Stimulated activated naive CD8-positive, alpha-beta T cell treated with anti-CD3 and anti-CD28 coated beads, Interleukin-15, Interleukin-2, amounts not matched to agents 100 ng/mL and 50 ng/mL, for 24 hours (primary cell): Measurements from ENCODE around the gene CHEK1.
"Not testable (repeated sequence)": the region's sequence is repeated elsewhere in the genome, so short reads cannot be mapped to it uniquely, and the experiment has no call there.

Experiments used
- H3K27ac Mint-ChIP-seq: one replicate; pipeline ENCODE4 v1.8.0; 2021; ENCODE audit warnings: mild to moderate bottlenecking, mixed read lengths
- H3K27me3 Mint-ChIP-seq: one replicate; pipeline ENCODE4 v1.8.0; 2021; ENCODE audit warnings: mixed read lengths
- H3K36me3 Mint-ChIP-seq: one replicate; pipeline ENCODE4 v1.8.0; 2021; ENCODE audit warnings: low read depth, mixed read lengths
- H3K4me1 Mint-ChIP-seq: one replicate; pipeline ENCODE4 v1.8.0; 2021; ENCODE audit warnings: low read depth, mixed read lengths
- H3K4me3 Mint-ChIP-seq: one replicate; pipeline ENCODE4 v1.8.0; 2021; ENCODE audit warnings: mild to moderate bottlenecking, mixed read lengths
- H3K9me3 Mint-ChIP-seq: one replicate; pipeline ENCODE4 v1.8.0; 2021; ENCODE audit warnings: mixed read lengths

The CHEK1 gene

DNA sequence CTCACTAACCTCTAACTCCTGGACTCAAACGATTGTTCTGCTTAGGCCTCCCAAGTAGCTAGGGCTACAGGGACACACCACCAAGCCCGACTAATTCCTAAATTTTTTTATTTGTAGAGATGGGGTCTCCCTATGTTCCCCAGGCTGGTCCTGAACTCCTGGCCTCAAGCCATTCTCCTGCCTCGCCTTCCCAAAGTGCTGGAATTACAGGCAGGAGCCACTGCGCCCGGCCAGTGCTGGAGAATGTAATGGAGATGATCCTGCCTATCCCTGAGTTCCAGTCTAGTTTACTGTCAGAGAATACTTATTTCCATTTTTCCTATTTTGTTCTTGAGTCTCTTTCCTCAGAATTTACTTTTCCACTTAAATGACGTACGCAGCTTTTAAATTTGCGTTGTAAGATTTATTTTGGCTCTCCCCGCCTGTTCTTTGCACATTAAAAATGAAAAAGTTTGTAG lies at the start of gene CHEK1:
Gene CHEK1, plus strand, starts transcription at position 408 of the 458 bp plus-strand sequence. CDS start 1,606 bp downstream, outside the sequence.
- H3K9me3 Mint-ChIP-seq, result no peaks in the 10 kb centered on the region
- H3K36me3 Mint-ChIP-seq, result peaks cover 47% of the 10 kb centered on the region
- peak within 1 kb of the TSS; percentile 95 for H3K4me3 Mint-ChIP-seq
- H3K27me3 Mint-ChIP-seq, result no peaks in the 10 kb centered on the region
- peaks cover 27% of the 10 kb centered on the region for H3K4me1 Mint-ChIP-seq
- peak within 1 kb of the TSS; percentile 98 for H3K27ac Mint-ChIP-seq

- H3K9me3 Mint-ChIP-seq, H3K27ac Mint-ChIP-seq, H3K27me3 Mint-ChIP-seq, H3K4me1 Mint-ChIP-seq, H3K4me3 Mint-ChIP-seq: not testable (repeated sequence)
- H3K36me3 Mint-ChIP-seq, result peaks cover 77% of the 10 kb centered on the region
Observed at GRCh38 chr11:125577181-125577580, 47.8 kb upstream of the CHEK1 start.

DNA sequence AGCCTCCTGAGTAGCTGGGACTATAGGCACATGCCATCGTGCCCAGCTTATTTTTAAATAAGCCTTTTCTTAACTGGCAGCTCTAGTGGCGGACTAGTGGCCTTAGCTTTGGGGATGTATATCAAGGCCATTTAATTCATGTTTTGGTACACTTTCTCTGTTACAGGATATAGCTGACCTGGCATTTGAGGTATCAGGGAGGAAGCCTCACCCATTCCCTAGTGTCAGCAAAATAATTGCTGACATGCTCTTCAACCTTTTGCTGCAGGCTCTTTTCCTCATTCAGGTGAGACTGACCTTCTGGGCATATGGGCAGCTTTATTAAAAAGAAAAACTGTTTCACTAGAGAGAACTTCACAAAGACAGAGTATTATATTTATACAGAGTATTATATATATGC lies 46.2 kb upstream of the CHEK1 start:
- no peaks in the 10 kb centered on the region for H3K9me3 Mint-ChIP-seq
- no peak overlapping the region for H3K27ac Mint-ChIP-seq
- H3K36me3 Mint-ChIP-seq, result peaks cover 81% of the 10 kb centered on the region

GRCh38 chr11:125579811-125580210 lies 45.2 kb upstream of the CHEK1 start:
- Mint-ChIP-seq H3K9me3 (no peaks in the 10 kb centered on the region), H3K4me1 (peaks cover 4% of the 10 kb centered on the region), H3K27ac (no peak overlapping the region), H3K27me3 (no peaks in the 10 kb centered on the region), H3K36me3 (peaks cover 81% of the 10 kb centered on the region), H3K4me3 (no peak overlapping the region)

More for the DNA sequence above, 46.2 kb upstream of the CHEK1 start:
- H3K4me1 Mint-ChIP-seq, result peaks cover 4% of the 10 kb centered on the region
- H3K4me3 Mint-ChIP-seq, result no peak overlapping the region
- no peaks in the 10 kb centered on the region for H3K27me3 Mint-ChIP-seq

GRCh38 chr11:125583496-125583895 lies 41.5 kb upstream of the CHEK1 start:
- Mint-ChIP-seq H3K4me1 (peaks cover 4% of the 10 kb centered on the region), H3K4me3 (no peak overlapping the region), H3K9me3 (no peaks in the 10 kb centered on the region), H3K27ac (peak overlapping the region; percentile 32), H3K36me3 (peaks cover 52% of the 10 kb centered on the region), H3K27me3 (no peaks in the 10 kb centered on the region)

DNA sequence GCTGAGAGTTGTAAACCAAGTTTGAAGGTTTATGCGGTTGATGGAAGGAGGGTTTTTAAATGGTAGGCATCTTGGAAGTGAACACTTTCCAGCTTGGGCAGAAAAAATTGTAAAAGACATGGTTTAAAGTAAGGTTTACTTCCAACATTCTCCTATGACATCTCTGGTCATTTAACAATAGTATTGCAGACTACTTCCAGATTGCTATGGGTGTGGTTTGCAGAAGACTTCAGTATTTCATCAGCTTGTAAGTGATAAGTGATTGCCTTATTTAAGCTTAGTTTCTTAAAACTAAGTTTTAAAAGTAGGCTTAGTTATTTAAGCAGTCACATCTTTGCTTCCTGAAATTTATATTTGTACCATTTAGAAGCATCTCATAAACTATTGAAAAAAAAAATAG lies 39.5 kb upstream of the CHEK1 start:
- Mint-ChIP-seq H3K4me1 (peaks cover 10% of the 10 kb centered on the region), H3K27ac (no peak overlapping the region), H3K9me3 (no peaks in the 10 kb centered on the region), H3K36me3 (peaks cover 36% of the 10 kb centered on the region), H3K27me3 (no peaks in the 10 kb centered on the region), H3K4me3 (no peak overlapping the region)

DNA sequence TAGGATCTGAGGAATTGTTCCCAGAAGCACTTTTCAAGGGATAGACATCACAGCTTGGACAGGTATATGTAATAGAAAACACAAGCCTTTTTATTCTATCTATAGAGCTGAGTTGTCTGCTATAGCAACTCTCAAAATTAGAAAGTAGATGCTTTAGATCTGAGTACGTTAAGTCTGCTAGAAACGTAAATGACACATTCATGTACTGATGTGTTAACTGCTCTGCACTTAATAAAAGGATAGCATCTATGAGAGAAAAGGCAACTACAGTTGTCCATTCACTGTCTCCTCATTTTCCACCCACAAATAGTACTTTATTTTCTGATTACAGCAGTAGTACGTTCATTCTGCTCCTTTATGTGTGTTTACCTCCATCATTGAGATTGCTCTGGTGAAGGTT lies 38.3 kb upstream of the CHEK1 start:
- no peaks in the 10 kb centered on the region for H3K9me3 Mint-ChIP-seq
- H3K27me3 Mint-ChIP-seq, result no peaks in the 10 kb centered on the region
- peaks cover 16% of the 10 kb centered on the region for H3K4me1 Mint-ChIP-seq
- H3K4me3 Mint-ChIP-seq, result no peak overlapping the region
- no peak overlapping the region for H3K27ac Mint-ChIP-seq
- H3K36me3 Mint-ChIP-seq, result peaks cover 28% of the 10 kb centered on the region

- Mint-ChIP-seq H3K4me3 (no peak overlapping the region), H3K27ac (no peak overlapping the region), H3K27me3 (no peaks in the 10 kb centered on the region), H3K9me3 (no peaks in the 10 kb centered on the region), H3K4me1 (peaks cover 21% of the 10 kb centered on the region), H3K36me3 (peaks cover 23% of the 10 kb centered on the region)
Observed at GRCh38 chr11:125587480-125587879, 37.5 kb upstream of the CHEK1 start.

DNA sequence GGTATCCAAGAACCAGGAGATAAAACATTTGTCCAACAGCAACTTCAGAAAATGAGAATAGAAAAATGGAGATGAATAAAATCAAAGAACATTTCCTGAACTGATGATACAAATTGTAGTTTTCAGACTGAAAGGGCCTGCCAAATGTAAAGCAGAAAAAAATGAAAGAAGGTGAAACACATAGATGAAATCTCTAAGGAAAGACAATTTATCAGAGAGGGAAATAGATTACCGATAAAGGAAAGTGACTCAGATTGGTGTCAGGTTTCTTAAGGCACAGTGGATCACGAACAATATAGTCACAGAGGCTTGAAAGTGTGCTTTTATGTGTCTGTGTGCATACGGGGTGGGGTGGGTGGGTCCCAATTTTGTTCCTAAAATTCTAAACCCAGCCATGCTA lies 36.5 kb upstream of the CHEK1 start:
- H3K9me3 Mint-ChIP-seq, result no peaks in the 10 kb centered on the region
- no peaks in the 10 kb centered on the region for H3K27me3 Mint-ChIP-seq
- no peak overlapping the region for H3K27ac Mint-ChIP-seq
- peaks cover 30% of the 10 kb centered on the region for H3K4me1 Mint-ChIP-seq
- H3K4me3 Mint-ChIP-seq, result no peak overlapping the region
- peaks cover 15% of the 10 kb centered on the region for H3K36me3 Mint-ChIP-seq

DNA sequence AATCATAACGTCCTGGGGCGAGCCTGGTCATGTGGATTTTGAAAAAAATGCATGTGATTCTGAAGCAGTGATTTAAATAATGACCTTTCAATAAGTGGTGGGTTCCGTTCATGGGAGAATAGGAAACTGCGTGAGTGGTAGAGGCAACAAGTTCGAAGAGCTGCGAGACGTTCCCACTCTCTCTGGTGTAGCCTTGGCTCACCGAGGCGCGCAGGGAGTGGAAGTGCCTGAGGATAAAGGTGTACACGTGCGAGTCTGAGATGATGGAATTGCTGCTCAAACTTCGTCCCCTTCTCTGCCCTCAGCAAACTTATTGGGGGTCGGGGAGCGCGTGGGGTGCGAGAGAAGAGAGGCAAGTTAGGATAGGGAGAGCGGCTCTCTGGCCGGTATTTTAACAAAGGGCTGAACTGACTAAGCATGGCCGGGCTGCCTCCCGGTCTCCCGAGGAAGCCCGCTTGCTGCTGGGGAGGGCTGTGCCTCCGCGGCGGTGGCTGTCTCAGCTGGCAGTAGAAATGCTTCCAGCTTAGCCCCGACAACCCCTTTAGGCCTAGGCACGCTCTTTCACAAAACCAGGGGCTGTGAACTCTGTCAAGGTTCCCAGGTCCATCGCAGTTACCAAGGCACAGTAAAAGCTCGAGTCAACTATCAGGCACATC lies 33.2 kb upstream of the CHEK1 start:
- no peaks in the 10 kb centered on the region for H3K27me3 Mint-ChIP-seq
- peak overlapping the region; percentile 96 for H3K27ac Mint-ChIP-seq
- peaks cover 26% of the 10 kb centered on the region for H3K36me3 Mint-ChIP-seq
- H3K4me1 Mint-ChIP-seq, result peaks cover 58% of the 10 kb centered on the region
- H3K9me3 Mint-ChIP-seq, result no peaks in the 10 kb centered on the region
- H3K4me3 Mint-ChIP-seq, result peak overlapping the region; percentile 99

DNA sequence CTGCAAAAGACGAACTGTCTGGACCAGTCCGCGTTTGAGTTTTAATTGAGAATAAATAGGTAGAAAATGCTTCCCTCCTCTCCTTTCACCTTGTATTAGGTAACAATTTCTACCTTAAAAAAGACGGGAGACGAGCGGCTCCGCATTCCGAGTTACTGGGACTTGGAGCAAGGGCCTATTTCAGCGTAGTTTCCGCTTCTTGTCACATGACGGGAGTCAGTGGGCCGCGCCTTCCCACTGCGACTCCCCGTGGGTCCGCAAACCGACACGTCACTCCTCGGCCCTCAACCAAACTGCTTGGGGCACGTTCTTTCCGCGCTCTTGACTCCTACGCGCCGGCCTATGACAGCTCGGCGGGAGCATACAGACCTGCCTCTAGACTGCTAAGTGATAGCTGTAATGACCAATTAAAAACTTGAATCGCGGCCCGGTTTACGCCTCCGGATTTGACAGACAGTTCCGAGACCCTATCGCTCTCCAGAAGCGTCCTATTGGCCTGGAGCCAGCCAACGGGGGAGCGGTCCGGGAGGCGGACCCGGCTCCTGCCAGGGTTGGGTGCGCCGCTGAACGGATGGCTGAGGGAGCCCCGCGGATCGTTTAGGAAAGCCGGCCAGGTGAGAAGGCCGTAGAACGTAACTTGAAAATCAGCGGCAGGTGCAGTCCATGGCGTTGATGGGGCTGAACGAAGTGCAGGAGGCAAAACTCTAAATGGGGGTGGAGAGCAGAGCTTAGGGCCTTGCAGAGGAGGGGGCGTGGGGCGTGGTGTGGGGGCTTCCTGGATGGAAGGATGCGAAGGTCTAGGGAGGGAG lies 32.5 kb upstream of the CHEK1 start, which contains the start of gene STT3A:
Gene STT3A, plus strand, starts transcription at position 548 of the 809 bp plus-strand sequence. CDS start 3,064 bp downstream, outside the sequence.
- H3K4me1 Mint-ChIP-seq, result peaks cover 58% of the 10 kb centered on the region
- H3K9me3 Mint-ChIP-seq, result no peaks in the 10 kb centered on the region
- H3K27ac Mint-ChIP-seq, result peak within 1 kb of the TSS; percentile 96
- H3K36me3 Mint-ChIP-seq, result peaks cover 33% of the 10 kb centered on the region
- H3K4me3 Mint-ChIP-seq, result peak within 1 kb of the TSS; percentile 99
- H3K27me3 Mint-ChIP-seq, result no peaks in the 10 kb centered on the region

DNA sequence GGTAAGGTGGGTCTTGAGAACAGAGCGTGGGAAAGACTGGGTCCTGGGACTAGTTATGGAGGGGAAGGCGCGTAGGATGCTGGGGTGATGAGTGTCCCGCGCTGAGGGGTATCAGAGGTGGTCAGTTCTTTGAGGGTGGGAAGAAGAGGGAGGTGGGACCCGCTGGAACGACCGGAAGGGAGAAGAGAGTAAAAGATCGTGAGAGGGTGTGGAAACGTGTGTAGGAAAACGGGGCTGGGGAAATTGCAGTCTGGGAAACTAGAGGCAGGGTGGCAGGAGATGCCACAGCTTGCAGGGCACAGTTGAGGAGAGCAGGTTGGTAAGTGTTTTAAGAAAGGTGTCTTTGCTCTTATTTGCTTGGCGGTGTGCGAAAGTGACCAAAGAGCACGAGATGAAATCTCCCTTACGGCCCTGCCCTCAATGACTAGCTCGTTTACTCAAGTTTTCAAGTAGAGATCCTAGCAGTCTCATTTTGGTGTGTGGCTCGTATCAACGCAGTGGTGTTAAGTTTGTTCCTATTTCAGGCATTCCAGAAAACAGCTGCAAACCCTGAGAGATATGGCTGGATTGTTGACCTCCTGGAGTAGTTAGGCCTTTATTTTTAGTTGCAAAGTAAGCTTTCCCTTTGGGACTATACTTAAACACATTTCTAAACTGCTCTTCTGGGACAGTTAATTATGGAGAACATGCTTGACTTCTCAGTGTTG lies 31.7 kb upstream of the CHEK1 start:
- Mint-ChIP-seq H3K4me1 (peaks cover 56% of the 10 kb centered on the region), H3K27me3 (no peaks in the 10 kb centered on the region), H3K36me3 (peaks cover 40% of the 10 kb centered on the region), H3K4me3 (peak overlapping the region; percentile 99), H3K27ac (peak overlapping the region; percentile 96), H3K9me3 (no peaks in the 10 kb centered on the region)

DNA sequence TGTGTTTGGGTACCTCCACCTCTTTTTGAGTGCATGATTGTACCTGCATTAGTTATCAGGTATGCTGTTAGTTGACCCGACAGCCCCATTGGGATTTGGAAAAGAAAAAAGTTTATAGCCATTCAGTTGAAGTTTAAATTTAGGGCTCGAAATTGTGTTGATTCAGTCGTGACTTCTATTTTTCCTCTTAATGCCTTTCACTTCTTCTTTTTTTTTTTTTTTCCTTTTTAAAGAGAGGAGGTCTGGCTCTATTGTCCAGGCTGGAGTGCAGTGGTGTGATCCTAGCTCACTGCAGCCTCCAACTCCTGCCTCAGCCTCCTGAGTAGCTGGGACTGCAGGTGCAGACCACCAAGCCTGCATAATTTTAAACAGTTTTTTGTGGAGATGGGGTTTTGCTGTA lies 30.0 kb upstream of the CHEK1 start:
- no peaks in the 10 kb centered on the region for H3K9me3 Mint-ChIP-seq
- peaks cover 49% of the 10 kb centered on the region for H3K36me3 Mint-ChIP-seq
- peak overlapping the region; percentile 49 for H3K4me3 Mint-ChIP-seq
- no peaks in the 10 kb centered on the region for H3K27me3 Mint-ChIP-seq
- peaks cover 48% of the 10 kb centered on the region for H3K4me1 Mint-ChIP-seq
- peak overlapping the region; percentile 22 for H3K27ac Mint-ChIP-seq

DNA sequence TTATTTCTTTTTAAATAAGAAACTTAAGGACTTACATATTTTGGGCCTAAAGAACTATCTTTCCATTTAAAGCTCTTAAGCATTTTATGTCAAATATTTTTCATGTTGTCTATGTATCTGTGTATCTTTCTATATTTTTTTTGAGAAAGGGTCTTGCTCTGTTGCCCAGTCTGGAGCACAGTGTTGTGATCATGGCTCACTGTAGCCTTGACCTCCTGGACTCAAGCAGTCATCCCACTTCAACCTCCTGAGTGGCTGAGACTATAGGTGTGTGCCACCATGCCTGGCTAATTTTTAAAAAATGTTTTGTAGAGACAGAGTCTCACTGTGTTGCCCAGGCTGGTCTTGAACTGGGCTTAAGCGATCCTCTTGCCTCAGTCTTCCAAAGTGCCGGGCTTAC lies 24.3 kb upstream of the CHEK1 start:
- Mint-ChIP-seq H3K36me3 (peaks cover 78% of the 10 kb centered on the region), H3K27me3 (no peaks in the 10 kb centered on the region), H3K27ac (no peak overlapping the region), H3K9me3 (no peaks in the 10 kb centered on the region), H3K4me3 (no peak overlapping the region), H3K4me1 (peaks cover 8% of the 10 kb centered on the region)

DNA sequence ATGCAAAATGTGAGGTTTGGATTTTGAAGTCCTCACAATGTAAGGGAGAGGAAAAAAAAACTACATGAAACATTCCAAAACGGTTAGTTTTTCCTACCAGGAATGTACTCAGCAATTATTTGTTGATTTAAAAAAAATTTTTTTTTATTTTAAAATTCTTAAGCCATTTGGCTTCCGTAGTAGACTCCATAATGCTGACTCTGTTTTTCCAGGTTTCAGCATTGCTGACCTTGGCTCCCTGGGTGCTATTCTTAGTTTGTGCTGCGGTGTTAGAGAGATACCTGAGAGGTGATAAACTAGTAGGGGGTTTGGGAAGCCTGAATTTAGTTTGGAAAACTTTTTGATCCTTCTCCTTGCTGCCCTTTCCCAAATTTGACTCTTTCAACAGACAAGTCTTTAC lies 21.8 kb upstream of the CHEK1 start:
- Mint-ChIP-seq H3K36me3 (peaks cover 79% of the 10 kb centered on the region), H3K27ac (no peak overlapping the region), H3K4me1 (no peaks in the 10 kb centered on the region), H3K4me3 (no peak overlapping the region), H3K27me3 (no peaks in the 10 kb centered on the region), H3K9me3 (no peaks in the 10 kb centered on the region)
